Adipose tissue (tissue), 3 donors: ENCODE measurements around the gene PCSK7. TPM values are rescaled to one million over a fixed set of nuclear protein-coding genes. Genes with fewer than 3 reads are reported as not detected.

ENCODE experiments used
- H3K27ac ChIP-seq: one replicate; pipeline ENCODE4 v1.5.1; 2013; ENCODE audit warnings: low read depth, low read length
- WGBS, 3 donors: extraction: QIAGEN DNeasy Blood & Tissue Kit; methylation state at CpG; one replicate each; pipeline ENCODE4 v1.1.7; 2013; 5-methylcytosine and 5-hydroxymethylcytosine counted together
- polyA plus RNA-seq, 3 donors: library from polyadenylated mRNA; stranded (reverse); fragments of 200-250 nt; gene quantifications; one replicate each; pipeline ENCODE4 v1.2.3, GENCODE V29; 2013
- donor health status: healthy with polysubstance abuse.
- donor health status: Bipolar disorder and iron deficiency.
- donor health status: healthy.

Gene PCSK7
- polyA plus RNA-seq, 3 donors, result 12.5 to 35.5 (median 20.1) TPM

- 1 to 2% (median 1%) methylated on average over 42 to 51 of the region's 51 CpGs for WGBS, 3 donors
- H3K27ac ChIP-seq, result peak within 1 kb of the TSS; percentile 59
These were observed 53.5 kb downstream of the PCSK7 start, which contains the start of gene SIDT2 for GRCh38 chr11:117178210-117179034. SIDT2 (plus strand) TSS chr11:117178743; CDS start chr11:117179264, 521 bp downstream.

- no peak overlapping the region for H3K27ac ChIP-seq
- WGBS, 3 donors, result 60 to 78% (median 76%) methylated on average over 10 of the region's 10 CpGs
These were observed 54.2 kb downstream of the PCSK7 start for GRCh38 chr11:117177534-117178209.

- no peak overlapping the region for H3K27ac ChIP-seq
- 47 to 78% (median 76%) methylated on average over 1 of the region's 1 CpG for WGBS, 3 donors
These were observed 55.7 kb downstream of the PCSK7 start for GRCh38 chr11:117176186-117176585.

- 77 to 87% (median 83%) methylated on average over 5 of the region's 5 CpGs for WGBS, 3 donors
- H3K27ac ChIP-seq, result no peak overlapping the region
These were observed 56.1 kb downstream of the PCSK7 start for GRCh38 chr11:117175781-117176180.

- no peak overlapping the region for H3K27ac ChIP-seq
- WGBS, 3 donors, result 57 to 66% (median 60%) methylated on average over 7 of the region's 7 CpGs
These were observed 56.8 kb downstream of the PCSK7 start for GRCh38 chr11:117175104-117175503.

GRCh38 chr11:117172724-117173421 lies 59.0 kb downstream of the PCSK7 start:
- 73 to 78% (median 77%) methylated on average over 14 of the region's 14 CpGs for WGBS, 3 donors
- H3K27ac ChIP-seq, result peak overlapping the region; percentile 46

- no peak overlapping the region for H3K27ac ChIP-seq
- WGBS, 3 donors, result 55 to 75% (median 73%) methylated on average over 14 of the region's 14 CpGs
These were observed 60.3 kb downstream of the PCSK7 start for GRCh38 chr11:117171404-117172061.

GRCh38 chr11:117171007-117171403 lies 60.9 kb downstream of the PCSK7 start:
- 88 to 95% (median 90%) methylated on average over 2 of the region's 2 CpGs for WGBS, 3 donors
- H3K27ac ChIP-seq, result no peak overlapping the region

- WGBS, 3 donors, result 83 to 86% (median 86%) methylated on average over 9 of the region's 9 CpGs
- no peak overlapping the region for H3K27ac ChIP-seq
These were observed 61.7 kb downstream of the PCSK7 start for GRCh38 chr11:117170210-117170609.

- no peak overlapping the region for H3K27ac ChIP-seq
- WGBS, 3 donors, result 84 to 90% (median 87%) methylated on average over 2 of the region's 2 CpGs
These were observed 62.1 kb downstream of the PCSK7 start for GRCh38 chr11:117169736-117170135.

- no peak overlapping the region for H3K27ac ChIP-seq
- whole genome bisulfite sequencing, 3 donors, result 43 to 66% (median 63%) methylated on average over 1 of the region's 1 CpG
These were observed 65.4 kb downstream of the PCSK7 start for GRCh38 chr11:117166491-117166890.

- H3K27ac ChIP-seq, result no peak overlapping the region
- 63 to 77% (median 66%) methylated on average over 2 of the region's 2 CpGs for WGBS, 3 donors
These were observed 71.0 kb downstream of the PCSK7 start for GRCh38 chr11:117160826-117161225.

GRCh38 chr11:117159892-117160291 lies 72.0 kb downstream of the PCSK7 start:
- no peak overlapping the region for H3K27ac ChIP-seq
- WGBS, 3 donors, result 88 to 95% (median 89%) methylated on average over 2 of the region's 2 CpGs

GRCh38 chr11:117157507-117157906 lies 74.4 kb downstream of the PCSK7 start:
- no peak overlapping the region for H3K27ac ChIP-seq
- 86 to 99% (median 94%) methylated on average over 2 of the region's 2 CpGs for WGBS, 3 donors

GRCh38 chr11:117154468-117154867 lies 77.4 kb downstream of the PCSK7 start:
- 92 to 97% (median 97%) methylated on average over 5 of the region's 5 CpGs for WGBS, 3 donors
- H3K27ac ChIP-seq, result no peak overlapping the region
